Measurements from ENCODE around the gene LASP1NB.
"Not testable (repeated sequence)": the region's sequence is repeated elsewhere in the genome, so short reads cannot be mapped to it uniquely, and the experiment has no call there.

The LASP1NB gene

GRCh38 chr17:38918916-38919315 is 6.5 kb upstream of the LASP1NB start:
- DNase-seq, result no peak

GRCh38 chr17:38919316-38920078 is 5.9 kb upstream of the LASP1NB start:
- DNase-seq, result peak; percentile 49

DNA sequence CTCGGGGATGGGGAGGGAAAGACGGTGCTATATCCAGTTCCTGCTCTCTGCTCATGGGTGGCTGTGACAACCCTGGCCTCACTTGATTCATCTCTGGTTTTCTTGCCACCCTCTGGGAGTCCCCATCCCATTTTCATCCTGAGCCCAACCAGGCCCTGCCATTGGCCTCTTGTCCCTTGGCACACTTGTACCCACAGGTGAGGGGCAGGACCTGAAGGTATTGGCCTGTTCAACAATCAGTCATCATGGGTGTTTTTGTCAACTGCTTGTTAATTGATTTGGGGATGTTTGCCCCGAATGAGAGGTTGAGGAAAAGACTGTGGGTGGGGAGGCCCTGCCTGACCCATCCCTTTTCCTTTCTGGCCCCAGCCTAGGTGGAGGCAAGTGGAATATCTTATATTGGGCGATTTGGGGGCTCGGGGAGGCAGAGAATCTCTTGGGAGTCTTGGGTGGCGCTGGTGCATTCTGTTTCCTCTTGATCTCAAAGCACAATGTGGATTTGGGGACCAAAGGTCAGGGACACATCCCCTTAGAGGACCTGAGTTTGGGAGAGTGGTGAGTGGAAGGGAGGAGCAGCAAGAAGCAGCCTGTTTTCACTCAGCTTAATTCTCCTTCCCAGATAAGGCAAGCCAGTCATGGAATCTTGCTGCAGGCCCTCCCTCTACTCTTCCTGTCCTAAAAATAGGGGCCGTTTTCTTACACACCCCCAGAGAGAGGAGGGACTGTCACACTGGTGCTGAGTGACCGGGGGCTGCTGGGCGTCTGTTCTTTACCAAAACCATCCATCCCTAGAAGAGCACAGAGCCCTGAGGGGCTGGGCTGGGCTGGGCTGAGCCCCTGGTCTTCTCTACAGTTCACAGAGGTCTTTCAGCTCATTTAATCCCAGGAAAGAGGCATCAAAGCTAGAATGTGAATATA is 4.8 kb upstream of the LASP1NB start:
- no peak for DNase-seq

DNA sequence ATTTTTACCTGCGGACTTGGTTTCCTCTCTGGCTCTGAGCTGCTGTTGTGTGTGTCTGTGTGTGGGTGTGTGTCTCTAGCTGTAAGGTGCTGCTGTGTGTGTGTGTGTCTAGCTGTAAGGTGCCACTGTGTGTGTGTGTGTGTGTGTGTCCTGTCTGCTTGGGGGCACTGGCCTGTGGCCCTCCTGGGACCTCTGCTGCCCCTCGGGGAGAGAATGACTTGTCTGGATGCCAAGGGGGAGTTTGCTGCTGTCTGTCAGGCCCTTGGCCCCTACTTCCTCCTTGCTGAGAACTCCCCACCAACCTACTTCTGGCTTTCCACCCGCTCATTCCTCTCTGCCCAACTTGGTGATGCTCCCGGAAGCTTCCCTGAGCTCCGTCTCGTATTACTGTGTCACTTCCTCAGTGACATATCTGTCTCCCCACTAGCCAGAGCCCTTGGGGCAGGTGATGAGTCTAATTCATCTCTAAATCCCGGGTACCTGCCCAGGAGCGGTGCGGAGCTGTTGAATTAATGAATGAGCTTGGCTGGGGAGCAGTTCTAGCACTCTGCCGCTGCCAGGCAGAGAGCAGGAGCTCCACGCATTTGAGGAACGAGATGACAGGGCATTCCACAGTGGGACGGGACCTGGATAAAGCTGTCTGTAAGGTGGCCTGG is 3.5 kb upstream of the LASP1NB start:
- DNase-seq, result no peak

- no peak for DNase-seq
These were observed 2.7 kb upstream of the LASP1NB start for GRCh38 chr17:38922538-38923297.

DNA sequence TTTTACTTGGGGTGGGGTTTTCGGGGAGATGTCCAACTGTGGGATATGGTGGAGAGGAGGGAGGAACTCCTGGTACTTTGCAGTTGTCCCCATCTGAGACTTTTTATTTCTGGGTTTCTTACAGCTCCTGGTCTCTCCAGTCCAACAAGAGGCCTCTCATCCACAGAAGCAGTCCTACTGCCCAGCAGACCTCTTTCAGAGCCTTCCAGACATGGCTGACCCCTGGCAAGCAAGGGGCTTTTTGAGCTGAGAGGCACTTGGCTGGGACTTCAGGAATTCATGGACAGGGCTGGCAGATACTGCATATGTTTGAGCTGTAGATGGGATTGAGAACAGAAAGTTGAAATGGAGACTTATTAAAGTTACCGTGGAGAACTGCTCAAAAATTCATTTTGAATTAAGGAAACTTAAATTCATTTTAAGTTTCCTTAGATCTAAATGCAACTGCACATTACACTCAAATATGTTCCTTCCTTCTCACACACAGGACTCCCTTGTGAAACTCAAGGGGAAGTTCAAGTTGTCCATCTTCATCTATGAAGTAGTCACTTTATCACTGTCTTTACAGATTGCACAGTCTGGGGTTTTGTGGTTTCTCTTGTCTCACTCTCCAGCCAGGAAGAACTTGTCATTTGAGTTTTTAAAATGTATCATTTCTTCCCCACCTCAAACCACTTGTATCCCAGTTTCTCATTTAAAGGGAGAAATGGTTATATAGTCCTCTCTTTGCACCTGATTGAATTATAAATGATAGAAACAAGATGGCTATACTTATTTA is 1.1 kb downstream of the LASP1NB start:
- no peak for DNase-seq

GRCh38 chr17:38930782-38931181 is 5.4 kb downstream of the LASP1NB start:
- not testable (repeated sequence) for DNase-seq

DNA sequence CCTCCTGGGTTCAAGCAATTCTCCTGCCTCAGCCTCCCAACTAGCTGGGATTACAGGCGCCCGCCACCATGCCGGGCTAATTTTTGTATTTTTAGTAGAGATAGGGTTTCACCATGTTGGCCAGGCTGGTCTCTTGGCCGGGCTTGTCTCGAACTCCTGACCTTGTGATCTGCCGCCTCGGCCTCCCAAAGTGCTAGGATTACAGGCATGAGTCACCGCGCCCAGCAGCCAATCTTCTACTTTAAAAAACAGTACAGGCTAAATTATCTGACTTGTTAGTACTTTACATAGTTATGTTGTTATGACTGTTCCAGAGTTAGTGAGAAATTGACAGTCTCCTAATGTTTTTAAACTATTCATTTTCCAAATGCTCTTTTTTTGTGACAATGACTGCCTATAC is 8.5 kb downstream of the LASP1NB start:
- not testable (repeated sequence) for DNase-seq

- no peak for DNase-seq
These were observed 14.6 kb downstream of the LASP1NB start for GRCh38 chr17:38939987-38940386.

DNA sequence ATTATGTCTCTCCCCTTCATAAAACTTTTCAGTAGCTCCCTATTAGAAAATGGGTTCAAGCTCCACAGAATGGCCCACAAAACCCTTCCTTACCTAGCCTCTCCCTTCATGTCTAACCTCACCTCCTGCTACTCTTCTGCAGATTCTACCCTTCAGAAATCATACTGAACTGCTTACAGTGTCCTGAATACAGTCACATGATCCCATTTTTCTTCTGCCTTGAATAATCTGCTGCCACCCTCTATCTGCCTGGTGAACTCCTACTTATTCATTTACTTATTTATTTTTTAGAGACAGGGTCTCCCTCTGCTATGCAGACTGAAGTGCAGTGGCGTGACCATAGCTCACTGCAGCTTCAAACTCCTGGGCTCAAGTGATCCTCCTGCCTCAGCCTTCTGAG is 15.0 kb downstream of the LASP1NB start:
- DNase-seq, result no peak

DNA sequence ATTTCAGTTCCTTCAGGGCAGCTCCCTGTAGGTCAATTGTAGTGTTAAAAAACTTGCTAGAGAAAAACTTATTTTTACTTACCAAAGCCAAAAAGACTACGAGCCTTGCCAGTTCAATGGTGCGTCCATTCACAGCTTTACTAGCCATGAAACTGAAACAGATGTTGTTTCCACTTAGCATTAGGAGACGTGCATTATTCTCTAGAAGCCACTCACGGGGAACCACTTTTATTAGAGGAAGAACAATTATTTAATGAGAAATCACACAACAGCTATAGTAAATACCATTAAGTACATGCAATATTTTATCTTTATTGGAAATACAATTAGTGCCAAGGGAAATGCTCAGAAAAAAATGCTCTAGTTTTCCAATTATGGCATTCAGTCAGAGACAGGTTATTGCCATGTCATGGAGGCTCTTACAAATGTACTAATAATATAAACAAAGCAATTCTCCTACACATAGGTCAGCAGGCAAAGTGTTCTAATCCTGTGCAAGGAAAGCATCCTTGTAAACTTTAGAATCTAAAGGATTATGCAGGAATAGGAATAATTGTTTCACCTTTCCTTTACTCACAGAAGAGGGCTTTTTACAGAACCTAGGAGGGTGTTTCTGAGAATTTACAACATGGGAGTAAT is 17.4 kb downstream of the LASP1NB start:
- no peak for DNase-seq

DNA sequence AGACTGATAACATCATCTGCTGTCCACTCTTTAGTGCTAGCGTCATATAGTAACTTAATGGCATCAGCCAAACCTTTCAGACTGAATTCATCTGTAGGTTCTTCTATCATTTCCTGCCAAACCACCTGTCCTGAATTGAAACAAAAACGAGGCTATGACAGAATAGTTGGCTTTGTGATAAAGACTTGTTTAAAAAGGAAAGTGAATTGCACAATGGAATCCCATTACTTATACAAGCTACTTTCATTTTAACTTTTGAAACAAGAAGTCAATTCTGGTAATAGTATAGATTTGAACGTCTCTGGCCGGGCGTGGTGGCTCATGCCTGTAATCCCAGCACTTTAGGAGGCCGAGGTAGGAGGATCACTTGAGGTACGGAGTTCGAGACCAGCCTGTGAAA is 18.2 kb downstream of the LASP1NB start:
- no peak for DNase-seq

DNA sequence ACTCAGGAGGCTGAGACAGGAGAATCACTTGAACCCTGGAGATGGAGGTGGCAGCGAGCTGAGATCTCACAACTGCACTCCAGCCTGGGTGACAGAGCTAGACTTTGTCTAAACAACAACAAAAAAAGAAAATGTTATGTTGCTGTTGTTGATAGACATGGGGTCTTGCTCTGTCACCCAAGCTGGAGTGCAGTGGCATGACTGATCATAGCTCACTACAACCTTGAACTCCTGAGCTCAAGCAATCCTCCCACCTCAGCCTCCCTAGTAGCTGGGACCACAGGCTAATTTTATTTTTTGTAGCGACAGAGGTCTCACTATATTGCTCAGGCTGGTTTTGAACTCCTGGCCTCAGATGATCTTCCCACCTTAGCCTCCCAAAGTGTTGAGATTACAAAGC is 21.8 kb downstream of the LASP1NB start:
- DNase-seq, result no peak

DNA sequence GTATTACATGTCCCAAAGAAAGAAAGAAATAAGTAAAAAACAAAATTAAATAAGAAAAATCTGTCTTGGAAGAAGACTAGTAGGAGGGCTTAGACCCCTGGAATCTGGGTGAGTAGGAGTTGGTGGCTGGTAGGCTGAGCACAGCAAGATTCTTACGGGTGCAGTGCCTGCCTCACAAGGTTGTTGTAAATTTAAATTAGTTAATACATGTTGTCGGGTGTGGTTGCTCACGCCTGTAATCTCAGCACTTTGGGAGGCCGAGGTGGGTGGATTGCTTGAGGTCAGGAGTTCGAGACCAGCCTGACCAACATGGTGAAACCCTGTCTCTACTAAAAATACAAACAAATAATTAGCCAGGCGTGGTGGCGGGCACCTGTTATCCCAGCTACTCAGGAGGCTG is 28.4 kb downstream of the LASP1NB start:
- not testable (repeated sequence) for DNase-seq

GRCh38 chr17:38958326-38958725 is 32.9 kb downstream of the LASP1NB start:
- no peak for DNase-seq

- DNase-seq, result no peak
These were observed 33.3 kb downstream of the LASP1NB start for GRCh38 chr17:38958756-38959155.

GRCh38 chr17:38959508-38959907 is 34.1 kb downstream of the LASP1NB start:
- DNase-seq, result no peak

- no peak for DNase-seq
These were observed 35.0 kb downstream of the LASP1NB start for GRCh38 chr17:38960402-38960801.

DNA sequence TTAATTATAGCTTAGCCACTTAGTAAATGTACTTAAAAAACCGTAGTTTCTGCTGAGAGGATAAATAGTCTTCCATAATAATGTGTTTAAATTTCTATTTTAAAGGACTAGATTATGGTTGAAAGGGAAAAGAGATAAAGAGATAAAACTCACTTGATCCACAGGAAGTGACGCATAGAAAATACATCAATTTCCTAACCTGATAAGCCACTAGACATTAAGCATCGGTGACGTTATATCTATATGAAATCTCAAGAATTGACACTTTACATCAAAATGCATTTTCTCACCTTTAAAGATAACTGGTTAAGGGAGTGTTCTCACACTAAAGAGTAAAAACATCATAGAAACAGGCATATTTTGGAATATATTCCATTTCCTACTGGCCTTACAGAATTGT is 36.0 kb downstream of the LASP1NB start:
- DNase-seq, result no peak

DNA sequence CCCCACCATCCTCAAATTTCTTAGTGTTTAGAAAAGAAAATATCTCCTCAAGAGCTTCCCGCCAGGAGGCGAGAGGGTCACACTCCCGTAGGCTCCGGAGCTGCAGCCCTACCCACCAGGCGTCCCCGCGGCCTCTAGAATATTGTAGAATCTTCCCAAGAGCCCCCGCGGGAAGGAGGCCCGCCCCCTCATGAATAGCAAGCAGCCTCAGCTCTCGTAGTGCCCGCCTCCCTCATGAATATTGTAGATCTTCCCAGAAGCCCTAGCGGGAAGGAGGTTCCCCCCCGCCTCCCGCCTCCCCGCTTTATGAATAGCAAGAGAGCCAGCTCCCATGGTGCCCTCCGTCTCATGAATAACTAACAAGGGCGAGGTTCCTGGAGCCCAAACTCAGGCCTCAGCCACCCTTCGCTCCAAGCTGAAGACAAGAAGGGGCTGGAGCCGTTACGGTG is 41.9 kb downstream of the LASP1NB start, which contains the start of gene FBXO47:
FBXO47 (minus strand) TSS at position 114 of the 449 bp plus-strand sequence. CDS start 4,378 bp downstream, outside the sequence.
- peak; percentile 91 for DNase-seq

GRCh38 chr17:38969281-38969680 is 43.9 kb downstream of the LASP1NB start:
- DNase-seq, result no peak

Measured in activated effector memory CD4-positive, alpha-beta T cell treated with anti-CD3 and anti-CD28 coated beads, Interleukin-2, amount 50 U/mL, for 16 hours (primary cell).